Psoas muscle (tissue), 8 donors: ENCODE results near the gene PCBP3. TPM values are rescaled to one million over a fixed set of nuclear protein-coding genes. Genes with fewer than 3 reads are reported as not detected.

Experiments
- ATAC-seq, 4 donors: fragments of 200-7000 bp; cut with Tn5 transposase; one replicate each; pipeline ENCODE4 v1.9.1; 2020; ENCODE audit warnings: moderate library complexity in 3 of 4, mild to moderate bottlenecking in 2 of 4
- DNase-seq, 2 donors: peaks; one replicate each; pipeline ENCODE4 v3.0.0-alpha.2; 2020
- H3K27ac ChIP-seq: fragments of 200-600 bp; one replicate; pipeline ENCODE4 v1.8.0; 2022
- H3K27me3 ChIP-seq, 3 donors: fragments of 200-600 bp in 1 of 3; one replicate each; pipeline versions ENCODE4 v1.6.1 to v1.8.0; 2013 to 2022; ENCODE audit warnings: low read length in 2 of 3, mild to moderate bottlenecking in 2 of 3, moderate library complexity in 1 of 3; ENCODE audit not compliant: insufficient read depth in 3 of 3
- H3K36me3 ChIP-seq, 2 donors: fragments of 200-600 bp in 1 of 2; one replicate each; pipeline versions ENCODE4 v1.6.1 to v1.8.0; 2013 to 2022; ENCODE audit warnings: low read depth in 1 of 2, mild to moderate bottlenecking in 1 of 2, moderate library complexity in 1 of 2; ENCODE audit not compliant: insufficient read depth in 1 of 2
- H3K4me1 ChIP-seq: fragments of 200-600 bp; one replicate; pipeline ENCODE4 v1.8.0; 2022
- H3K4me3 ChIP-seq: fragments of 200-600 bp; one replicate; pipeline ENCODE4 v1.8.0; 2022; ENCODE audit warnings: mild to moderate bottlenecking
- H3K9me3 ChIP-seq: fragments of 200-600 bp; one replicate; pipeline ENCODE4 v1.8.0; 2022
- CTCF ChIP-seq: fragments of 200-600 bp; IDR thresholded peaks from one replicate; pipeline ENCODE4 v1.8.0; 2022; ENCODE audit warnings: antibody characterized with exemption
- WGBS, 3 donors: extraction: QIAGEN DNeasy Blood & Tissue Kit; methylation state at CpG; one replicate each; pipeline versions ENCODE4 v1.1.6 to v1.1.7; 2013; 5-methylcytosine and 5-hydroxymethylcytosine counted together
- intact Hi-C, 2 donors: fragments of 100-400 bp; cut with DNase I; formaldehyde crosslinking; loops; one replicate each; pipeline versions ENCODE4 v1.11.0 to v1.14.2; 2022
- polyA plus RNA-seq, 3 donors: library from polyadenylated mRNA; stranded (reverse); fragments of 200-250 nt; gene quantifications; one replicate each; pipeline ENCODE4 v1.2.3, GENCODE V29; 2013
- total RNA-seq, 4 donors: library from RNA; stranded (reverse); fragmentation: NEBNext Ultra II Directional in 2 of 4; extraction: Animal tissue kit (Norgen Biotek cat#: 25700) in 2 of 4; gene quantifications; one replicate each; pipeline versions ENCODE4 v1.2.1 to v1.2.4, GENCODE V29; 2021 to 2023
- donor health status: healthy with polysubstance abuse.
- donor health status: DM: no; HTN: no; CAD: no; lungs with moderate emphysema.
- donor health status: Bipolar disorder and iron deficiency.
- donor health status: healthy.
- donor health status: DM: yes; HTN: yes; CAD: no.
- donor health status: DM: no; HTN: no; CAD: no.
- donor health status: DM: no; HTN: no; CAD: no.
- donor health status: DM: yes; HTN: yes; CAD: no.

Gene PCBP3
- total and polyA plus RNA-seq, 7 donors = 0.10 to 0.91 (median 0.33) TPM; not detected in 1

GRCh38 chr21:45913886-45914285 is 270.4 kb downstream of the PCBP3 start:
- 88 to 91% (median 89%) methylated on average over 22 of the region's 22 CpGs for WGBS, 3 donors
- intact Hi-C loops = no loop called here

GRCh38 chr21:45914321-45914845 is 270.9 kb downstream of the PCBP3 start:
- peaks cover 0 to 15% (median 2%) of the 10 kb centered on the region in 3 donors for H3K27me3 ChIP-seq
- no peak overlapping the region for H3K4me3 ChIP-seq
- ATAC-seq (no peak), DNase-seq (peak; percentile 4 to 39)
- no peak for TF ChIP-seq CTCF
- no peaks in the 10 kb centered on the region for H3K36me3 ChIP-seq
- WGBS, 3 donors = 81 to 87% (median 83%) methylated on average over 22 of the region's 22 CpGs
- no peak overlapping the region for H3K27ac ChIP-seq
- H3K4me1 ChIP-seq = no peaks in the 10 kb centered on the region
- no peaks in the 10 kb centered on the region for H3K9me3 ChIP-seq
- intact Hi-C loops = no loop called here

More at GRCh38 chr21:45913886-45914285, 270.4 kb downstream of the PCBP3 start:
- no peak overlapping the region for H3K4me3 ChIP-seq
- no peaks in the 10 kb centered on the region for H3K4me1 ChIP-seq
- H3K27me3 ChIP-seq = peaks cover 0 to 10% (median 2%) of the 10 kb centered on the region in 3 donors
- DNase-seq = peak; percentile 7 to 19
- H3K27ac ChIP-seq = no peak overlapping the region
- no peak for ATAC-seq
- H3K9me3 ChIP-seq = no peaks in the 10 kb centered on the region
- H3K36me3 ChIP-seq = no peaks in the 10 kb centered on the region
- no peak for TF ChIP-seq CTCF

GRCh38 chr21:45916011-45916840 is 272.7 kb downstream of the PCBP3 start:
- H3K4me3 ChIP-seq = no peak overlapping the region
- no peak for TF ChIP-seq CTCF
- H3K4me1 ChIP-seq = no peaks in the 10 kb centered on the region
- no peaks in the 10 kb centered on the region for H3K36me3 ChIP-seq
- H3K9me3 ChIP-seq = no peaks in the 10 kb centered on the region
- 56 to 71% (median 60%) methylated on average over 25 of the region's 25 CpGs for WGBS, 3 donors
- H3K27ac ChIP-seq = no peak overlapping the region
- intact Hi-C loops = no loop called here
- DNase-seq = peak in 1 of 2 donors; percentile 9
- peaks cover 0 to 26% (median 0%) of the 10 kb centered on the region in 3 donors for H3K27me3 ChIP-seq
- no peak for ATAC-seq

- DNase-seq = peak in 1 of 2 donors; percentile 1
- ATAC-seq = no peak
- TF ChIP-seq CTCF = no peak
- Histone ChIP-seq H3K36me3 (no peaks in the 10 kb centered on the region), H3K27ac (no peak overlapping the region), H3K27me3 (peaks cover 0 to 31% (median 0%) of the 10 kb centered on the region in 3 donors), H3K9me3 (no peaks in the 10 kb centered on the region), H3K4me3 (no peak overlapping the region), H3K4me1 (no peaks in the 10 kb centered on the region)
- 69 to 75% (median 71%) methylated on average over 13 of the region's 13 CpGs for WGBS, 3 donors
- intact Hi-C loops = no loop called here
These were observed 273.7 kb downstream of the PCBP3 start for GRCh38 chr21:45917241-45917640.
